HG02970 (cell line): ENCODE measurements around the gene CDKL5.

Source experiments
- ATAC-seq: cut with Tn5 transposase; IDR thresholded peaks from one replicate; pipeline ENCODE4 v1.9.1; 2021; ENCODE audit warnings: mild to moderate bottlenecking, moderate library complexity, moderate number of reproducible peaks; ENCODE audit not compliant: unreplicated experiment, low FRiP score

CDKL5 gene

GRCh38 chrX:18639280-18639679 lies 213.9 kb downstream of the CDKL5 start:
- no peak for ATAC-seq

GRCh38 chrX:18640686-18641085 lies 215.3 kb downstream of the CDKL5 start:
- no peak for ATAC-seq

DNA sequence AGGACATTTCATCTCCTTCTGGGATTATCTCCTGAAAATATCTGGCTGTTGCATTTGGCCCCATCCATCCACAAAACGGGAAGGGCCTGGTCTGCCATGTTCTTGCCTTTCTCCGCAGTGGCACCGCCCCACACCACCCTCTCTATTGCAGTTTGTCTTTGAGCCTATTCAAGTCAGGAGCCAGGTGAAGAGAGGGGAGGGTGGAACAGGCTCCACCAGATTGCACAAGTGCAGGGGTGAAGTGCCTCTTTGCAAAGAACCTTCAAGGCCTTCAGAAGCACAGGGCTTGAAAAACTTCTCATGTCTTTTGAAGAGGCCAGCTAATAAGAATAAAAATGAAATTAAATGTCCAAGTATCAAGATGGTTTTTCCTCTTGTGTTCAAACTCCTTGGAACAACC lies 217.8 kb downstream of the CDKL5 start:
- ATAC-seq: no peak

GRCh38 chrX:18643853-18644252 lies 218.4 kb downstream of the CDKL5 start:
- no peak for ATAC-seq

DNA sequence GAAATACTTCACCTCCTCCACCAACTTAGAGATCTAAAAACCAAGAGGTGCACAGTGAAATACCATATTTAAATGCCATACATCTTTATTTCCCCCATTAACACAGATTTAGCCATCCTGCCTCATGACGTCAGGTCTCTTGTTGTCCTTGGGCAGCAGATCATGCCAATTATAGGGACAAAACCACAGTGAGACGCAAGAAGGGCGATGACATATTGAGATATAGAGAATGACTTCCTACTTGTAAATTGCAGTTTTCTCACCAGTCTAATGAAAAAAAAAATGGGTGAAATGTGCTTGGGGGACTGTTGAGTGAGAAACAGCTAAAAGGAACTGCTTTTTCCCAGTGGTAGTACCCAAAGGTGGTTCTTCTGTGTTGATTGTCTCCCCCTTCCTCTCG lies 222.2 kb downstream of the CDKL5 start:
- no peak for ATAC-seq

- no peak for ATAC-seq
These were observed 224.1 kb downstream of the CDKL5 start for GRCh38 chrX:18649498-18649951.

DNA sequence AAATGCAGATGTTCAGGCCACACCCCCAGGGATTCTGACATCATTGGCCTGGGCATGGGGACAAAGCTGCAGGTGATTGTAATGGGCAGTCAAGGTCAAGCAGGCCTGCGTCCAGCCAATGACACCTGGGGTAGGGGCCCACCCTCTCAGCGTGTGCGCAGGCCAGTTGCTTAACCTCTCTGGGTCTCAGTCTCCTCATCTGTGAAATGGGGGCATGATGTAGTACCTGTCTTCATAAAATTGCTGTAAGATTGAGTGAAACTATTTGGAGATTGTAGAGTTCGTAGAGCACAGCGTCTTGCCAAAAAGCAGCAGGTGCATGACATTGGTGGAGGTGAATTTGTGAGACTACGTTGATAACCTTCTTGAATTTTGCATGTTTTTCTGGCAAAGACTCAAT lies 225.3 kb downstream of the CDKL5 start:
- no peak for ATAC-seq

DNA sequence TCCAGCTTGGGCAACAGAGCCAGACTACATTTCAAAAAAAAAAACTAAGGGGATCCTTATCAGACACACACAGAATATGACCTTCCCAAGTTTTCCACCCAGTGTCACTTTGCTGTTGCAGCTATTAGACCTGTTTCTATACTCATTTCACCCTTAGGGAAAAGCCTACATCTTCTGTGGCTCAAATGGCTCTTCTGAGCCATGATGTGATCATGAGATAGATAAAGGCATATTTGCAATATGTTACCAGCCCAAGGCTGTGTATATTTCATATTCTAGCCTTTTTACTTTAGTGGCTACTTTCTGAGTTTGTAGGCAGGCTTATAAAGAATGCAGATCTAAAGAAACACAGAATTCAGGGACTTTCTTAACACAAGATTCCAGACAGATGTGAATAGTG lies 227.2 kb downstream of the CDKL5 start:
- no peak for ATAC-seq

- no peak for ATAC-seq
These were observed 229.7 kb downstream of the CDKL5 start for GRCh38 chrX:18654875-18655836.

DNA sequence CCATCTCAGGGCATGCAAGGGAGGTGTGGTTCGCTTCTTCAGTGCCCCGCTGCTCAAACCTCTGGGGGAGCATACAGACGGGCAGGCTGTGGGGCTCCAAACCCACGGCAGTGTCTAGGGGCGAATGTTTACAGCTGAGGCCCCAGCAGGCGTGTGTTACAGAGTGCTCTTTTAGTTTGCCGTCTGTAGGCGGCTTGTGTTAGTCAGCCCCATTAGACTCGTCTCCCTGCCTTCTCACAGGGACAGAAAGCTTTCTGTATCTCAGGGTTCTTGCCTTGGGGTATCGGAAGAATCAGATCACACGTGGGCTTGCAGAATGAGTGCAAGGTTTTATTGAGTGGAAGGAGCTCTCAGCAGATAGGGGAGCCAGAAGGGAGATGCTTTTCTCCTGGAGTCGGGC lies 235.9 kb downstream of the CDKL5 start:
- no peak for ATAC-seq

GRCh38 chrX:18664947-18665346 lies 239.5 kb downstream of the CDKL5 start:
- ATAC-seq: no peak

GRCh38 chrX:18666614-18667013 lies 241.2 kb downstream of the CDKL5 start:
- ATAC-seq: no peak

DNA sequence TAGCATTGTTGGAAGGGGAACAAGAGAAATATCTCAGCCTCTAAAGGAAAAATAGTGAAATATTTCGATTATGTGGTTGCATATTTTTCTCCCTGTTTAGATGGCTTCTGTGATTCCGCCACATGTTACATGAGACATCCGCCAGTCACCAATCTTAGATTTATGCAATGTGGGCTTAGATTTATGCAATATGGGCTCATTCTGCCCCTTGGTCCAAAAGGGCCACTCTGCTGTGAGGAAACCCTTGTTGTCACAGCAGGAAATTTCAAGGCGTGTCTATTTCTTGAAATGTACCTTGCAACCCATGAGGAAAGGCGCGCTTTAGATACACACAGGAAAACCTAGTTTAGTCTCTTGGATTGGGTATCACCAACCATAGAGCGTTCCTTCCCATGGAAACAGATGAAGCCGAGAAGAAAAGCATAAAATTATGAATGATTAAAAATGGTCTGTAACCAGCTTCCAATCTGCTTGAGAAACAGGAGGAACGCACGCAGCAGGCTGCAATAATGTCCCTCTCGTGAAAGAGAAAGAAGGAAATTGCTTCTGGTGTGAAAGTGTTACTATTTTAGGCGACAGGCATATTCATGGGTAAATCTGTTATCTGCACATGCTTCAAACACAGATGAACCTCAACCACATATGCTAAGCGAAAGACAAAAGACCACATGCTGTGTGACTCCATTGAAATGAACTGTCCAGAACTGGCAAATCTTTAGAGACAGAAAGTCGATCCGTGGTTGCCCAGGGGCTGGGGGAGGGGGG lies 242.8 kb downstream of the CDKL5 start:
- no peak for ATAC-seq

GRCh38 chrX:18672008-18672407 lies 246.6 kb downstream of the CDKL5 start, which contains the start of gene RS1:
Gene RS1, minus strand, starts transcription at chrX:18672108. Its CDS starts 40 bp downstream, at chrX:18672068.
- ATAC-seq: no peak

- peak; percentile 31 for ATAC-seq
These were observed 249.0 kb downstream of the CDKL5 start for GRCh38 chrX:18674417-18674787.

DNA sequence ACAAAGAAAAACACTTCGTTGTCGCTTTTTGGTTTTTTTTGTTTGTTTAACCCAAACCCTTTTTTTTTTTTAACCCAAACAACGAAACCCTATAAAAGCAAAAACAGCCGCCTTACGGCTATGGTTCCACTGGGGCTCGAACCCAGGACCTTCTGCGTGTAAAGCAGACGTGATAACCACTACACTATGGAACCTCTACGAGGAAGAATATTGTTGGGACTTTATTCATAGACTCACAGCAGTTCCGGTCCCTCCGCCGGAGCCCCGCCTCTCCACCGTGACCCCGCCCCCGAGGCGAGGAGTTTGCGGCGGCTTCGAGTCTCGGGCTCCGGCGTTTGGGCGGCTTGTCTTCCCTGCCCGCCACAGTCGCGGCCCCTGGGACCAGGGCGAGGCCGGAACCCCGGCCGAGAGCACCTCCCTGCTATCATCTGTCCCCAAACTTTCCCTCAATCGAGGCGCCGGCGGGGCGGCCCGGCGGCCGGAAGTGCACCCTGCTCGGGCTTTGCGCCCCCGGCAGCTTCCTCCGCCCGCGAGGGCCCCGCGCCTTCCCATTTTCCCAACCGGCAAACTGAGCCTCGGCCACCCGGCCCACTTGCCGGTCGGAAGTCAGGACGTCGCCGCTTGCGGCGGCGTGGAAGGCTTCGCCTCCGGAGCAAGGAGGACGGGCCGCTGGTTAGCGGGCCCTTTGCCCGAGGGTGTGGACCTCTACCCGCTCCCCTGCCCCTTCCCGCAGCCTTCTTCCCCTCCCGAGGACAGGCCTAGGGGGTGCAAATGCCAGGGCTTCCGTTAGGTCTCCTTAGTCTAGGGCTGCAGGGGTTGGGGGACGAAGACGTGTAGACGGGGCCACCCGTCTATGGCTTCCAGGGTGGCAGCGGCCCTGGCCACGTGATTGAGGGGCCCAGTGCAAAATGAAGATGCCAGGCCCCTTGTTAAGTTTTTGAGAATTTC lies 249.7 kb downstream of the CDKL5 start:
- peak; percentile 77 for ATAC-seq

- no peak for ATAC-seq
These were observed 250.6 kb downstream of the CDKL5 start for GRCh38 chrX:18676050-18676449.

- ATAC-seq: no peak
These were observed 251.1 kb downstream of the CDKL5 start for GRCh38 chrX:18676470-18676869.

DNA sequence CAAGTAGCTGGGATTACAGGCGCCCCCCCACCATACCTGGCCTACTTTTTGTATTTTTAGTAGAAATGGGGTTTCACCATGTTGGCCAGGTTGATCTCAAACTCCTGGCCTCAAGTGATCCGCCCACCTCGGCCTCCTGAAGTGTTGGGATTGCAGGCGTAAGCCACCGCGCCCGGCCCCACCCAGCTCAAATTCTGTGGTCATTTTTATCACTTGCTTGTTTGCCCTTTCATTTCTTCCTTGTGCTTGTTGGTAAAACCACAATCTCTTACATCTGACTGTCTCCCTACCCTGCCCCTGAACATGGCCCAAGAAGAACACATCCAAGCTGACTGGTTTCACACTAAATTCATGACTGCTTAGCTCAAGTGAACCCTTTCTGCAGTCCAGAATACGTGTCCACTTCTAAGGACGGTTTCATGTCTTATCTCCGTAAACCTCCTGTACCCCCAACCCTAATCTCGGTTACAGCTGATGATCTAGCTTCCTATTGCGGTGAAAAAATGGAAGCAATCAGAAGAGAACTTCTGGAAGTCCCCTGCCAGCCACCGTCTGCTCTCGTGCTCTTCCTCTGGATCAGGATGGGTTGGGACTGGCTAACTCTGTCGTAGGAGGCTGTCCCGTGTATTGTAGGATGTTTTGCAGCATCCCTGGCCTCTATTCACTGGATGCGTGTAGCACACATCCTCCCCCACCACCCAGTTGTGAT lies 251.9 kb downstream of the CDKL5 start:
- no peak for ATAC-seq

- no peak for ATAC-seq
These were observed 256.6 kb downstream of the CDKL5 start for GRCh38 chrX:18681996-18682395.
